HEK293T (cell line): ENCODE results near the gene OSTM1.

ENCODE experiments used
- FOXM1 ChIP-seq: fragments of 450-650 bp; IDR thresholded peaks from 2 replicates; pipeline ENCODE4 v1.6.1; 2017; ENCODE audit warnings: mild to moderate bottlenecking, borderline replicate concordance
- SUZ12 ChIP-seq: fragments of 450-650 bp; IDR thresholded peaks from 2 replicates; pipeline ENCODE4 v1.6.1; 2016; ENCODE audit warnings: mild to moderate bottlenecking
- ZNF384 ChIP-seq: fragments of 450-650 bp; IDR thresholded peaks from 2 replicates; pipeline ENCODE4 v1.6.1; 2016

GRCh38 chr6:108068182-108068581, 6.4 kb downstream of the OSTM1 start:
- TF ChIP-seq SUZ12 (no peak), ZNF384 (no peak), FOXM1 (no peak)
